Cardiac septum (tissue), 1 donor: ENCODE data around the gene ANKZF1. TPM values are rescaled to one million over a fixed set of nuclear protein-coding genes. Genes with fewer than 3 reads are reported as not detected.

Experiments used
- DNase-seq: peaks from one replicate; pipeline ENCODE4 v3.0.0-alpha.2; 2020; ENCODE audit warnings: low spot score
- intact Hi-C: fragments of 100-400 bp; cut with DNase I; formaldehyde crosslinking; loops from one replicate; pipeline ENCODE4 v1.14.0; 2022
- total RNA-seq: library from RNA; stranded (reverse); fragmentation: NEBNext Ultra II Directional; extraction: Animal tissue kit (Norgen Biotek cat#: 25700); gene quantifications from one replicate; pipeline ENCODE4 v1.2.1, GENCODE V29; 2021
- donor health status: DM: no; HTN: no; CAD: no.

ANKZF1 gene
- total RNA-seq, 1 donor from 2014 or later: 22.4 TPM

DNA sequence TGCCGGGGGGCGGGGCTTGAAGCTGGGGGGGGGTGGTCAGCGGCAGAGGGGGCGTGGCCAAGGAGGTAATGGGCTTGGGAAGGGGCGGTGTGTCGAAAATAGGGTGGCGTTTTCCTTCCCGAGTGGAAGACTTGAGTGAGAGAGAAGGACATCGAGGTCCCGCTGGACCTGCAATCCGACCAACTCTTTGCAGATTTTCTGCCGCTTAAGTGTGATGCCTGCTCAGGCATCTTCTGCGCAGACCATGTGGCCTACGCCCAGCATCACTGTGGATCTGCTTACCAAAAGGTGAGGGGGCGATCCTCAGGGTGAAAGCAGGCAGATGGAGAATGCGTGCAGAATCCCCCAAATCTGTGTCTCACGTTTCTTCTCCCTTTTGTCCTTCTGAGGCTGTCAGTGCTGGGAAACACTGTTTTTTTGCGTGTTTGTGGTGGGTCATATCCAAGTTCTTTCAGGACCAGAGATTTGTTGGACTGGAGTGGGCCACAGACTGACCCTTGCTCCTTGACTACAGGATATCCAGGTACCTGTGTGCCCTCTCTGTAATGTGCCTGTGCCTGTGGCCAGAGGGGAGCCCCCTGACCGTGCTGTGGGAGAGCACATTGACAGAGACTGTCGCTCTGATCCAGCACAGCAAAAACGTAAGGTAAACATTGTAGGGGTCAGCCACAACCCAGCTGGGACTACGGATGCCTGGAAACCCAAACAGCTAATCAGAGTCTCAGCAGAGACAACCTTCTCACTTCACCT lies 22.3 kb upstream of the ANKZF1 start:
- no peak for DNase-seq
- intact Hi-C loops: loop anchor here (2.0 kb wide), 1 partner anchor 31 kb away; the partner anchor contains the start of gene CNPPD1

DNA sequence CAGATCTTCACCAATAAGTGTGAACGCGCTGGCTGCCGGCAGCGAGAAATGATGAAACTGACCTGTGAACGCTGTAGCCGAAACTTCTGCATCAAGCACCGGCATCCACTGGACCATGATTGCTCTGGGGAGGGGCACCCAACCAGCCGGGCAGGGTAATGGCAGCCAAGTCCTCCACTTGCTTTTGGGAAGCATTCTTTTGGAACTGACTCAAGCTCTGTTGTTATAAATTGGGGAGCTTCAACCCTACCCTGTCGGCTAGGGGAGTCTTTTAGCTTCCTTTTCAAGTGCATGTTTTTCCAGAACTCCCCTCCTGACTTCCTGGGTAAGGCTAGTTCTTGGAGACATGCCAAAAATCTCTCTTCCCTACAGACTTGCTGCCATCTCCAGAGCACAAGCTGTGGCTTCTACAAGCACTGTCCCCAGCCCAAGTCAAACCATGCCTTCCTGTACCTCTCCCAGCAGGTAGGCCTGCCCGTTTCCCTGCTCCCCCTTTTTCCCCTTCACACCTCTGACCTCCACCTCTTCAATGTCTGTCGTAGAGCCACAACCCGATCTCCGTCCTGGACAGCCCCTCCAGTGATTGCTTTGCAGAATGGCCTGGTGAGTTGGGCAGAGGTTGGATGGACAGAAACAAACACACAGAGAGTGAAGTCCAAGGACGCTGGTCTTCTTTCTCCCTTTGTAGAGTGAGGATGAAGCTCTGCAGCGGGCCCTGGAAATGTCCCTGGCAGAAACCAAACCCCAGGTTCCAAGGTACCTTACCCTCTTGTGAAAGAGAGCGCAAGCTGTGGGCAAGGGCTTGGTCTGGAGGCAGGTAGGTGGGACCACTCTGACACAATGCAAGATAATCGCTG lies 21.5 kb upstream of the ANKZF1 start:
- DNase-seq: no peak
- intact Hi-C loops: loop anchor here (2.0 kb wide), 1 partner anchor 31 kb away; the partner anchor contains the start of gene CNPPD1

DNA sequence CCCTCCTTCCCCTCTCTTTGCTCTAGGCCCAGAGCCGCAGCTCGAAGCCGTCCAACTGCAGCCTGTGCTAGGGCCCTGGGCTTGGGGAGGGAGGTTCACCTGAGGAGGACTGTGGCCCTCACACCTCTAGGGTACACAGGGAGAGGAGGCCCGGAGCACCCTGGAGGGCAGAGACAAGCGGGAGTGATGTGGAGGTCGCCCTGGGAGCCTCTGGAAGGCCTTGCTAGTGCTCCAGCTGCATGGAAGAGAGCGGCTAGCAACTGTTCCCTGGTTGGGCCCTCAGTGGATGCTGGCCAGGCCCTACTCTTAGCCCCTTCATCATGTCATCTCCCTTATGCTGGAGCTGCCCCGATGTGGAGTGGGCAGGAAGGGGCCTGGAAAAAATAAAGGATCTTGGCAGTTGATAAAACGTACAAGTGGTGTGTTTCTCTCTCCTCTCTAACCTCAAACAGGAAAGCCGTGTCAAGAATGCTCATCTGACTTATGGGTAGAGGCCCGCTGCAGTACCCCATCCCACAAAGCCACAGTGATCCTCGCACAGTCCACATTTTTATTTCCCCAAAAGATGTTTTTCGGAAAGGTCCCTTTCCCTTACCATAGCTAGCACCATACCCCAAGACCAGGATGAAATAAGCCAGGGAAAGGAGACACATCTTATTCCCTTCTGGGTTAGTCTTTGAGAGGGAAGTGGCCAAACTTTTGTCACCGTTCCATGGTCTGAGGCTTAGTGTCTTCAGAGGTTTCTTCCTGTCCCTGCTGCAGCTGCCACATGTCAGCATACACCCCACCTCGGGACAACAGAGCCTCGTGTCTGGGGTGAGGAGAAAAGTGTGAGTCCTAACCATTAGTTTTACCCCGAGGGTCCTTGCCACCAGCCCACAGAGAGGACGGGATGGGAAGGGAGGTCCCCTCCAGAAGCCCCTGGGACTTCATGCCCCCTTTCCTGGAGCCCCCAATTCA lies 20.1 kb upstream of the ANKZF1 start:
- intact Hi-C loops: no loop called here
- no peak for DNase-seq

GRCh38 chr2:219210196-219210885 lies 19.3 kb upstream of the ANKZF1 start:
- intact Hi-C loops: no loop called here
- DNase-seq: no peak

- no peak for DNase-seq
- intact Hi-C loops: no loop called here
These were observed 18.7 kb upstream of the ANKZF1 start for GRCh38 chr2:219210886-219211362.

GRCh38 chr2:219213026-219213415 lies 16.6 kb upstream of the ANKZF1 start:
- no peak for DNase-seq
- intact Hi-C loops: no loop called here

- intact Hi-C loops: no loop called here
- no peak for DNase-seq
These were observed 16.0 kb upstream of the ANKZF1 start for GRCh38 chr2:219213486-219214071.

- DNase-seq: no peak
- intact Hi-C loops: no loop called here
These were observed 15.5 kb upstream of the ANKZF1 start for GRCh38 chr2:219214141-219214540.

- DNase-seq: no peak
- intact Hi-C loops: no loop called here
These were observed 14.8 kb upstream of the ANKZF1 start for GRCh38 chr2:219214786-219215185.

GRCh38 chr2:219215871-219216534 lies 13.6 kb upstream of the ANKZF1 start:
- no peak for DNase-seq
- intact Hi-C loops: loop anchor here (2.0 kb wide), 1 partner anchor 37 kb away; the partner anchor contains the start of genes TUBA4A and TUBA4B

DNA sequence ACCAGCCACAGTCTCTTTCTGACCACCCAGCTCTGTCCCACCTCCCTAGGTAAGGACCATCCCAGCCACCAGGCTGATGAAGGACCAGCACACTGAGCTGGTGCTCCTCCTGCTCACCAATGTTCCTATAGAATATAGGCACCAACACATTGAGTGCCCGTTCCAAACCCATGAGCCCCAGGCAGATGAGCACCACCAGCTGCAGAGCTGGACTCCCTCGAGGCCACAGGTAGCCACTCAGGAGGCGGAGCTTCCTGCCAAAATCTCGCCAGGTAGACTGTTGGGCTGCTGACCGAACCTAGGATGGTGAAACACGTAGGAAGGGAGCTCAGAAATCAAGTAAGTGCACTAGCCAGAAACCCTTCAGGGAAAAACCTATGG lies 13.1 kb upstream of the ANKZF1 start:
- no peak for DNase-seq
- intact Hi-C loops: loop anchor here (2.0 kb wide), 1 partner anchor 36 kb away; the partner anchor contains the start of genes TUBA4A and TUBA4B

DNA sequence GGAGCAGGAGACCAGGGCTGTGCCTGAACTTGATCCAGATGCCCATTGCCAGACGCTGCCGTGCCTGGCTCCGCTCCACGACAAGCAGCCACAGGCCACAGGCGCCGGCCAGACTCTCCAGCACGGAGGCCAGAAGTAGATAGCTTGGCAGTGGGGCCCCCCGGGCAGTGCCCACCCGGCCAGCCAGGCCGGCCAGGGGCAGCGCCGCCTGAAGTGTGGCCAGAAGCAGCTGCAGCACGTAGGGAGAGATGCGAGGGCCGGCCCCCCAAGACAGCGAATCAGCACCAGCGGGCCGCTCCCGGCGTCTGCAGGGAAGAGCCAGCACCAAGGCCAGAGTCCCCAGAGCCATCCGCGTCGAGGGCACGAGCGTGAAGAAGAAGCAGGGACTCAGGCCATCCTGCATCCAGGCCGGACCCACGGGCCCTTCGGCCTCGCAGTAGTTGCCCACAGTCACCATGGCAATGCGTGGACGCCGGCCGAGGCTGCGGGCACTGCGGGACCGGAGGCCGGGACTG lies 11.3 kb upstream of the ANKZF1 start:
- peak; percentile 78 for DNase-seq
- intact Hi-C loops: loop anchor here (1.0 to 2.0 kb wide), 2 partner anchors 11 to 39 kb away; partner anchors contain the start of genes ANKZF1, ATG9A and RETREG2

DNA sequence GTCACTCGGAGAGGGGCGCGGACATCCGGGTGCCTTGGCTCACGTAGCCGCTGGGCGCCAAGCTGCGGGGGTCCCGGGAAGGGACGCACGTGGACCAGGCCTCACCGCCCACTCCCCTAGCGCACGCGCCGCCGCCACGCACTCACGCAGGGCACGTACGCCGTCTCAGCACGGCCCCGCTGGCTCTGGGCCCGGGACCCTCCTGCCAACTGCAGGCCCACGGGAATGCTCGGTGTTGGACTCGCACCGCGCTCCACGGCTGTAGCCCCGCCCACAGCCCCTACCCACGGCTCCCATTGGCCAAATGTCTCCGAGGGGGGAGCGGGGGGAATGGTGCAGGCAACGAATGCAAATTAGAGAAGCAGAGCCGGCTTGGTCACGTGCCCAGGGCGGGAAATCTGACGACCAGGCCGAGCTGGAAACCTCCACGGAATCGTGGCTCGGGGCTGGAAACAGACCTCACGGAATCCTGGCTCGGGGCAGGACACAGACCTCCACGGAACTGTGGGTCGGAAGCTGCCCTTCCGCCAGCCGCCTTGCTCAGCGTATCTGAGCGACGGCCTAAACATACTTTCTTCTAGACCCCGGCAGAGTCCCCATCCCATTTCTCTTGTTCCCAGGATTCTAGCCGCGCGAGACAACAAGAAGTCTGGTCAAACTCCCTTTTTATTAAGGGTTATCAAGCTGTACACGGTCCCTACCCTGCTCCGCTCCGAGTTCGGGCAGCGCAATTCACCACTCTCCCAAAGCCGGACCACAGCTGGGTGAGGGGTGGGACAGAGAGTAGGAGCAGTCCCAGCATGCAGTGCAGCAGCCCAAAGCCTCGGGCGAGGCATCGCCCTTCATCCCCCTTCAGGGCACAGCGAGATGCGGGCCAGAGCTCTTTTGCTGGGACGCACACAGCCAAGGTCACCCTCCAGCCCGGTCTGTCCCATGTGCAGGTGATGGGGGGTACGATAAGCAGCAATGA lies 10.6 kb upstream of the ANKZF1 start, which contains the start of gene ABCB6:
Gene ABCB6, minus strand, starts transcription at position 227 of the 970 bp plus-strand sequence. CDS start 285 bp downstream, outside the sequence.
- DNase-seq: peak; percentile 98
- intact Hi-C loops: loop anchor here (1.0 to 2.0 kb wide), 2 partner anchors 10 to 40 kb away; partner anchors contain the start of genes ANKZF1, ATG9A and RETREG2

- intact Hi-C loops: loop anchor here (2.0 kb wide), 1 partner anchor 41 kb away; the partner anchor contains the start of gene RETREG2
- no peak for DNase-seq
These were observed 9.6 kb upstream of the ANKZF1 start for GRCh38 chr2:219219784-219220532.

- intact Hi-C loops: no loop called here
- no peak for DNase-seq
These were observed 8.8 kb upstream of the ANKZF1 start for GRCh38 chr2:219220652-219221402.
